Thyroid gland (tissue), 4 donors: ENCODE measurements around the gene BTF3.

Experiments
- POLR2A ChIP-seq, 2 donors: fragments of 450-650 bp; IDR thresholded peaks; one replicate each; pipeline ENCODE4 v1.6.1; 2017; ENCODE audit warnings: antibody characterized with exemption in 2 of 2, mild to moderate bottlenecking in 2 of 2, moderate library complexity in 1 of 2
- TF ChIP-seq, protein P1 (sequence below), 6 experiments: fragments of 200-600 bp in 3 of 6; fragments of 450-650 bp in 3 of 6; sonication (generic) in 3 of 6; IDR thresholded peaks; one replicate each; pipeline ENCODE4 v1.5.1; 2016 to 2019; ENCODE audit warnings: antibody characterized with exemption in 6 of 6, mild to moderate bottlenecking in 2 of 6, inconsistent platforms in 1 of 6, moderate library complexity in 1 of 6

DNA sequence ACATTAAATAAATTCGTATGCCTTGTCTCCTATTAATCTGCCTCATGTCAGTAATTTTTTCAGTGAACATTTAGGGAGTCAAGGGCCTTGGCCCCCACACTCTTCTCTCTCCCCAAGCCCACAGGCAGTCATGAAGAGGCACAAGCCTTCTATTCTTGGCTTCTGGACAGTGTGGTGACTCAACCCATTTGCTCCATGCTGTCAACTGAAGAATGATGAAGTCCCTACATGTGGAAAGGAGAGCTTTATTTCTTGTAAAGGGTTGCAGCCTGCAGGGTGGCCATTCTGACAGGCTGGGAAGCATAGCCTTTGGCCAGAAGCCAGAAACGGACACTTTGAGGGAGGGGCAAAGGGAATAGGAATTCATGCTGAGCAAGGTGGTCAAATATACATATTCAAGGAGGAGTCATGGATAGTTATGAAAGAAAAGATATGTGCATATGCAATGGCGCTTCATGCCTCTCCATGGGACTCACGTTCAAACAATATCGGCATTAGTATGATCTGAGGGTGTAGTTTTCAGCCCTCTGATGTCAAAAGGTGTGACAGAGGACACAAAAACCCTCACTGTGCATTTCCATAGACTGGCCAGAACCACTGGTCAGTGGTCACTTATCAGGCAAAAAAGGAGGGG, 35.9 kb downstream of the BTF3 start:
- TF ChIP-seq, protein P1, sequence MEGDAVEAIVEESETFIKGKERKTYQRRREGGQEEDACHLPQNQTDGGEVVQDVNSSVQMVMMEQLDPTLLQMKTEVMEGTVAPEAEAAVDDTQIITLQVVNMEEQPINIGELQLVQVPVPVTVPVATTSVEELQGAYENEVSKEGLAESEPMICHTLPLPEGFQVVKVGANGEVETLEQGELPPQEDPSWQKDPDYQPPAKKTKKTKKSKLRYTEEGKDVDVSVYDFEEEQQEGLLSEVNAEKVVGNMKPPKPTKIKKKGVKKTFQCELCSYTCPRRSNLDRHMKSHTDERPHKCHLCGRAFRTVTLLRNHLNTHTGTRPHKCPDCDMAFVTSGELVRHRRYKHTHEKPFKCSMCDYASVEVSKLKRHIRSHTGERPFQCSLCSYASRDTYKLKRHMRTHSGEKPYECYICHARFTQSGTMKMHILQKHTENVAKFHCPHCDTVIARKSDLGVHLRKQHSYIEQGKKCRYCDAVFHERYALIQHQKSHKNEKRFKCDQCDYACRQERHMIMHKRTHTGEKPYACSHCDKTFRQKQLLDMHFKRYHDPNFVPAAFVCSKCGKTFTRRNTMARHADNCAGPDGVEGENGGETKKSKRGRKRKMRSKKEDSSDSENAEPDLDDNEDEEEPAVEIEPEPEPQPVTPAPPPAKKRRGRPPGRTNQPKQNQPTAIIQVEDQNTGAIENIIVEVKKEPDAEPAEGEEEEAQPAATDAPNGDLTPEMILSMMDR (IDR thresholded peaks at IDR 0.05), result no peak
- TF ChIP-seq POLR2A (IDR thresholded peaks at IDR 0.05), result no peak
